GM23338 (cell line): ENCODE data around the gene SLC19A1. TPM values are rescaled to one million over a fixed set of nuclear protein-coding genes. Genes with fewer than 3 reads are reported as not detected.

Source experiments
- ATAC-seq: fragments of 200-7000 bp; cut with Tn5 transposase; 3 replicates; pipeline ENCODE4 v1.9.1; 2020
- DNase-seq: peaks from one replicate; pipeline ENCODE4 v3.0.0-alpha.2; 2015; ENCODE audit warnings: low spot score
- H2AFZ ChIP-seq: fragments of 200-600 bp; sonication (generic); 2 replicates; pipeline ENCODE4 v1.8.0; 2016; ENCODE audit warnings: antibody characterized with exemption, mild to moderate bottlenecking, moderate library complexity
- H3F3A ChIP-seq: fragments of 200-600 bp; sonication (generic); replicated peaks from 2 replicates; pipeline ENCODE4 v1.8.0; 2017; ENCODE audit warnings: antibody characterized with exemption, mixed run types, low read depth
- H3K27ac ChIP-seq: fragments of 200-600 bp; sonication (generic); 2 replicates; pipeline ENCODE4 v1.6.1; 2016; ENCODE audit warnings: low read depth
- H3K27me3 ChIP-seq: fragments of 200-600 bp; sonication (generic); 2 replicates; pipeline ENCODE4 v1.8.0; 2016; ENCODE audit warnings: mild to moderate bottlenecking, mixed run types, moderate library complexity; ENCODE audit not compliant: insufficient read depth
- H3K36me3 ChIP-seq: fragments of 200-600 bp; sonication (generic); 2 replicates; pipeline ENCODE4 v1.8.0; 2016; ENCODE audit warnings: mild to moderate bottlenecking; ENCODE audit not compliant: insufficient read depth
- H3K4me1 ChIP-seq: fragments of 200-600 bp; sonication (generic); 2 replicates; pipeline ENCODE4 v1.8.0; 2016; ENCODE audit warnings: mild to moderate bottlenecking, moderate library complexity; ENCODE audit not compliant: insufficient read depth
- H3K4me2 ChIP-seq: fragments of 200-600 bp; sonication (generic); 2 replicates; pipeline ENCODE4 v1.7.1; 2017; ENCODE audit warnings: mixed run types
- H3K4me3 ChIP-seq: fragments of 200-600 bp; sonication (generic); 2 replicates; pipeline ENCODE4 v1.6.1; 2016; ENCODE audit warnings: mixed run types
- H3K79me2 ChIP-seq: fragments of 200-600 bp; sonication (generic); replicated peaks from 2 replicates; pipeline ENCODE4 v1.8.0; 2017; ENCODE audit warnings: mild to moderate bottlenecking; ENCODE audit not compliant: insufficient read depth
- H3K9me2 ChIP-seq: fragments of 200-600 bp; sonication (generic); 2 replicates; pipeline ENCODE4 v1.8.0; 2017; ENCODE audit not compliant: insufficient read depth
- H4K20me1 ChIP-seq: fragments of 200-600 bp; sonication (generic); replicated peaks from 2 replicates; pipeline ENCODE4 v1.8.0; 2017; ENCODE audit warnings: mild to moderate bottlenecking; ENCODE audit not compliant: insufficient read depth
- H3K27ac Mint-ChIP-seq: 2 replicates; pipeline ENCODE4 v1.8.0; 2020; ENCODE audit warnings: inconsistent platforms, mild to moderate bottlenecking, moderate library complexity, mixed read lengths
- H3K27me3 Mint-ChIP-seq: 3 replicates; pipeline ENCODE4 v1.8.0; 2022; ENCODE audit warnings: low read depth, mild to moderate bottlenecking, moderate library complexity, mixed read lengths, inconsistent platforms; ENCODE audit not compliant: insufficient read depth, poor library complexity
- H3K36me3 Mint-ChIP-seq: 3 replicates; pipeline ENCODE4 v1.8.0; 2021; ENCODE audit warnings: low read depth, mild to moderate bottlenecking, inconsistent platforms, moderate library complexity, mixed read lengths
- H3K4me1 Mint-ChIP-seq: 3 replicates; pipeline ENCODE4 v1.8.0; 2020; ENCODE audit warnings: mild to moderate bottlenecking, inconsistent platforms, mixed read lengths
- H3K4me3 Mint-ChIP-seq: 3 replicates; pipeline ENCODE4 v1.8.0; 2021; ENCODE audit warnings: moderate library complexity, mild to moderate bottlenecking, inconsistent platforms, mixed read lengths
- H3K9me3 Mint-ChIP-seq: 3 replicates; pipeline ENCODE4 v1.8.0; 2020; ENCODE audit warnings: moderate library complexity, mild to moderate bottlenecking, inconsistent platforms, mixed read lengths
- CREB1 ChIP-seq: fragments of 250-450 bp; sonication (Bioruptor Pico); IDR thresholded peaks from 2 replicates; pipeline ENCODE4 v1.5.0; 2020; ENCODE audit warnings: low read depth, mild to moderate bottlenecking, moderate library complexity
- EZH2 ChIP-seq: fragments of 200-600 bp; sonication (generic); IDR thresholded peaks from one replicate; pipeline ENCODE4 v1.8.0; 2017; ENCODE audit warnings: antibody characterized with exemption, mild to moderate bottlenecking, low read depth; ENCODE audit not compliant: unreplicated experiment
- EZH2phosphoT487 ChIP-seq: fragments of 200-600 bp; sonication (generic); IDR thresholded peaks from one replicate; pipeline ENCODE4 v1.8.1; 2018; ENCODE audit warnings: antibody characterized with exemption; ENCODE audit not compliant: unreplicated experiment
- NANOG ChIP-seq: IDR thresholded peaks from 2 replicates; pipeline ENCODE4 v1.6.1; 2016; ENCODE audit warnings: antibody characterized with exemption, borderline replicate concordance
- STAT1 ChIP-seq: IDR thresholded peaks from one replicate; pipeline ENCODE4 v1.6.1; 2016; ENCODE audit warnings: antibody characterized with exemption; ENCODE audit not compliant: unreplicated experiment
- ZNF114 ChIP-seq: fragments of 250-450 bp; sonication (Bioruptor Pico); IDR thresholded peaks from 2 replicates; pipeline ENCODE4 v1.5.0; 2020; ENCODE audit warnings: mild to moderate bottlenecking, moderate library complexity
- ZNF331 ChIP-seq: fragments of 250-450 bp; sonication (Bioruptor Pico); IDR thresholded peaks from 2 replicates; pipeline ENCODE4 v1.5.0; 2020; ENCODE audit warnings: low read depth, mild to moderate bottlenecking, moderate library complexity
- polyA plus RNA-seq: library from polyadenylated mRNA; unstranded; fragments of >200 nt; fragmentation: Nextera tagmentation; extraction: Ambion mirVana; gene quantifications from 2 replicates; pipeline ENCODE4 v1.2.1, GENCODE V29; 2016
- total RNA-seq: library from RNA; depleted of rRNA; stranded (reverse); fragments of >200 nt; shearing (Covaris generic); gene quantifications from 2 replicates; pipeline ENCODE4 v1.2.3, GENCODE V29; 2014
- TF ChIP-seq, protein P1 (sequence below): fragments of 250-450 bp; sonication (Bioruptor Pico); IDR thresholded peaks from 2 replicates; pipeline ENCODE4 v1.5.0; 2020; ENCODE audit warnings: mild to moderate bottlenecking, moderate library complexity
- TF ChIP-seq, protein P2 (sequence below), 2 experiments: fragments of 200-600 bp in 1 of 2; sonication (generic) in 1 of 2; conservative IDR thresholded peaks; 2 replicates each; pipeline versions ENCODE4 v1.5.1 to v1.6.1; 2016 to 2017; ENCODE audit warnings: antibody characterized with exemption in 2 of 2, low read depth in 2 of 2, mild to moderate bottlenecking in 2 of 2, moderate library complexity in 1 of 2
- TF ChIP-seq, protein P3 (sequence below): IDR thresholded peaks from one replicate; pipeline ENCODE4 v1.6.1; 2018; ENCODE audit warnings: antibody characterized with exemption; ENCODE audit not compliant: unreplicated experiment
- TF ChIP-seq, protein P4 (sequence below): IDR thresholded peaks from 2 replicates; pipeline ENCODE4 v1.6.1; 2016; ENCODE audit warnings: antibody characterized with exemption

Gene SLC19A1
- total and polyA plus RNA-seq, 2 experiments from 2014 or later: 31.2 to 33.0 TPM

DNA sequence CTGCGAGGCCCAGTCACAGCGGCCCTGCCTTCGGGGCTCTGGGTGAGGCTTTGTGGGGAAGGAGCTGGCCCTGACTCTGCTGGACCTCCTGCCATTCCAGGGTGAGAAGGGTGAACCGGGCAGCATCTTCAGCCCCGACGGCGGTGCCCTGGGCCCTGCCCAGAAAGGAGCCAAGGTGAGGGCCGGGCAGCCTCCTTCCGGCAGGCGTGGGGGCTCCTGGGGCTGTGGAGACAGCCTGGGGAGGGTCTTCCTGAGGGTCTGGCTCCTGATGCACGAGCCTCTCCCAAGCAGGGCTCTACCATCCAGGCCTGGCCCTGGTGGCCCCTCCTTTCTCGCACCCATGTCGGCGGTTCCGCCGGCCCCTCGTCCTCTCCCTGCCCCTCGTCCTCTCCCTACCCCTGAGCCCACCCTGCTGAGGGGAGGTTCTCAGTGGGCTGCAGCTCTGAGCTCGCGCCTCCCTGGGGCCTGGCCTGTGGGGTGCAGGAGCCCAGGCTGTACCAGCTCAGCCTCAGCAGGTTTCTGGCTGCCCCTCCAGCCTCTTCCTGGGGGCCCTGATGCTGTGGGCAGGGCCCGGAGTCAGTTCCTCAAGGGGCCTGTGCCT is 48.7 kb downstream of the SLC19A1 start:
- Histone ChIP-seq H4K20me1 (no peaks in the 10 kb centered on the region; the same call in 1 of the 2 replicates), H3K36me3 (peaks cover 9% of the 10 kb centered on the region; the same call in 1 of the 2 replicates), H3K4me2 (no peak overlapping the region), H3K27ac (no peak overlapping the region), H3K4me3 (no peak overlapping the region), H3F3A (0 out of 2 replicates have a peak, but pooled peaks cover 5% of the 10 kb centered on the region), H3K27me3 (no peaks in the 10 kb centered on the region), H3K9me2 (no peaks in the 10 kb centered on the region), H3K79me2 (no peaks in the 10 kb centered on the region), H2AFZ (no peak overlapping the region), H3K4me1 (peaks cover 2% of the 10 kb centered on the region)
- Mint-ChIP-seq H3K27me3 (peaks cover 11% of the 10 kb centered on the region), H3K4me3 (no peak overlapping the region), H3K36me3 (peaks cover 45% of the 10 kb centered on the region), H3K27ac (no peak overlapping the region), H3K9me3 (no peaks in the 10 kb centered on the region), H3K4me1 (peaks cover 5% of the 10 kb centered on the region)
- DNase-seq: no peak
- TF ChIP-seq CREB1 (no peak), ZNF331 (CRISPR knock-in tag) (no peak), EZH2 (no peak), EZH2phosphoT487 (no peak), ZNF114 (no peak), STAT1 (no peak), NANOG (no peak)
- TF ChIP-seq, protein P1, sequence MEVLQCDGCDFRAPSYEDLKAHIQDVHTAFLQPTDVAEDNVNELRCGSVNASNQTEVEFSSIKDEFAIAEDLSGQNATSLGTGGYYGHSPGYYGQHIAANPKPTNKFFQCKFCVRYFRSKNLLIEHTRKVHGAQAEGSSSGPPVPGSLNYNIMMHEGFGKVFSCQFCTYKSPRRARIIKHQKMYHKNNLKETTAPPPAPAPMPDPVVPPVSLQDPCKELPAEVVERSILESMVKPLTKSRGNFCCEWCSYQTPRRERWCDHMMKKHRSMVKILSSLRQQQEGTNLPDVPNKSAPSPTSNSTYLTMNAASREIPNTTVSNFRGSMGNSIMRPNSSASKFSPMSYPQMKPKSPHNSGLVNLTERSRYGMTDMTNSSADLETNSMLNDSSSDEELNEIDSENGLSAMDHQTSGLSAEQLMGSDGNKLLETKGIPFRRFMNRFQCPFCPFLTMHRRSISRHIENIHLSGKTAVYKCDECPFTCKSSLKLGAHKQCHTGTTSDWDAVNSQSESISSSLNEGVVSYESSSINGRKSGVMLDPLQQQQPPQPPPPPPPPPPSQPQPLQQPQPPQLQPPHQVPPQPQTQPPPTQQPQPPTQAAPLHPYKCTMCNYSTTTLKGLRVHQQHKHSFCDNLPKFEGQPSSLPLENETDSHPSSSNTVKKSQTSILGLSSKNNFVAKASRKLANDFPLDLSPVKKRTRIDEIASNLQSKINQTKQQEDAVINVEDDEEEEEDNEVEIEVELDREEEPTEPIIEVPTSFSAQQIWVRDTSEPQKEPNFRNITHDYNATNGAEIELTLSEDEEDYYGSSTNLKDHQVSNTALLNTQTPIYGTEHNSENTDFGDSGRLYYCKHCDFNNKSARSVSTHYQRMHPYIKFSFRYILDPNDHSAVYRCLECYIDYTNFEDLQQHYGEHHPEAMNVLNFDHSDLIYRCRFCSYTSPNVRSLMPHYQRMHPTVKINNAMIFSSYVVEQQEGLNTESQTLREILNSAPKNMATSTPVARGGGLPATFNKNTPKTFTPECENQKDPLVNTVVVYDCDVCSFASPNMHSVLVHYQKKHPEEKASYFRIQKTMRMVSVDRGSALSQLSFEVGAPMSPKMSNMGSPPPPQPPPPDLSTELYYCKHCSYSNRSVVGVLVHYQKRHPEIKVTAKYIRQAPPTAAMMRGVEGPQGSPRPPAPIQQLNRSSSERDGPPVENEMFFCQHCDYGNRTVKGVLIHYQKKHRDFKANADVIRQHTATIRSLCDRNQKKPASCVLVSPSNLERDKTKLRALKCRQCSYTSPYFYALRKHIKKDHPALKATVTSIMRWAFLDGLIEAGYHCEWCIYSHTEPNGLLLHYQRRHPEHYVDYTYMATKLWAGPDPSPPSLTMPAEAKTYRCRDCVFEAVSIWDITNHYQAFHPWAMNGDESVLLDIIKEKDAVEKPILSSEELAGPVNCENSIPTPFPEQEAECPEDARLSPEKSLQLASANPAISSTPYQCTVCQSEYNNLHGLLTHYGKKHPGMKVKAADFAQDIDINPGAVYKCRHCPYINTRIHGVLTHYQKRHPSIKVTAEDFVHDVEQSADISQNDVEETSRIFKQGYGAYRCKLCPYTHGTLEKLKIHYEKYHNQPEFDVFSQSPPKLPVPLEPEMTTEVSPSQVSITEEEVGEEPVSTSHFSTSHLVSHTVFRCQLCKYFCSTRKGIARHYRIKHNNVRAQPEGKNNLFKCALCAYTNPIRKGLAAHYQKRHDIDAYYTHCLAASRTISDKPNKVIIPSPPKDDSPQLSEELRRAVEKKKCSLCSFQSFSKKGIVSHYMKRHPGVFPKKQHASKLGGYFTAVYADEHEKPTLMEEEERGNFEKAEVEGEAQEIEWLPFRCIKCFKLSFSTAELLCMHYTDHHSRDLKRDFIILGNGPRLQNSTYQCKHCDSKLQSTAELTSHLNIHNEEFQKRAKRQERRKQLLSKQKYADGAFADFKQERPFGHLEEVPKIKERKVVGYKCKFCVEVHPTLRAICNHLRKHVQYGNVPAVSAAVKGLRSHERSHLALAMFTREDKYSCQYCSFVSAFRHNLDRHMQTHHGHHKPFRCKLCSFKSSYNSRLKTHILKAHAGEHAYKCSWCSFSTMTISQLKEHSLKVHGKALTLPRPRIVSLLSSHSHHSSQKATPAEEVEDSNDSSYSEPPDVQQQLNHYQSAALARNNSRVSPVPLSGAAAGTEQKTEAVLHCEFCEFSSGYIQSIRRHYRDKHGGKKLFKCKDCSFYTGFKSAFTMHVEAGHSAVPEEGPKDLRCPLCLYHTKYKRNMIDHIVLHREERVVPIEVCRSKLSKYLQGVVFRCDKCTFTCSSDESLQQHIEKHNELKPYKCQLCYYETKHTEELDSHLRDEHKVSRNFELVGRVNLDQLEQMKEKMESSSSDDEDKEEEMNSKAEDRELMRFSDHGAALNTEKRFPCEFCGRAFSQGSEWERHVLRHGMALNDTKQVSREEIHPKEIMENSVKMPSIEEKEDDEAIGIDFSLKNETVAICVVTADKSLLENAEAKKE (CRISPR knock-in tag): no peak
- TF ChIP-seq, protein P2, sequence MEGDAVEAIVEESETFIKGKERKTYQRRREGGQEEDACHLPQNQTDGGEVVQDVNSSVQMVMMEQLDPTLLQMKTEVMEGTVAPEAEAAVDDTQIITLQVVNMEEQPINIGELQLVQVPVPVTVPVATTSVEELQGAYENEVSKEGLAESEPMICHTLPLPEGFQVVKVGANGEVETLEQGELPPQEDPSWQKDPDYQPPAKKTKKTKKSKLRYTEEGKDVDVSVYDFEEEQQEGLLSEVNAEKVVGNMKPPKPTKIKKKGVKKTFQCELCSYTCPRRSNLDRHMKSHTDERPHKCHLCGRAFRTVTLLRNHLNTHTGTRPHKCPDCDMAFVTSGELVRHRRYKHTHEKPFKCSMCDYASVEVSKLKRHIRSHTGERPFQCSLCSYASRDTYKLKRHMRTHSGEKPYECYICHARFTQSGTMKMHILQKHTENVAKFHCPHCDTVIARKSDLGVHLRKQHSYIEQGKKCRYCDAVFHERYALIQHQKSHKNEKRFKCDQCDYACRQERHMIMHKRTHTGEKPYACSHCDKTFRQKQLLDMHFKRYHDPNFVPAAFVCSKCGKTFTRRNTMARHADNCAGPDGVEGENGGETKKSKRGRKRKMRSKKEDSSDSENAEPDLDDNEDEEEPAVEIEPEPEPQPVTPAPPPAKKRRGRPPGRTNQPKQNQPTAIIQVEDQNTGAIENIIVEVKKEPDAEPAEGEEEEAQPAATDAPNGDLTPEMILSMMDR (conservative IDR thresholded peaks at IDR 0.05; ENCODE audit: low read depth in 2 of 2): no peak
- TF ChIP-seq, protein P3, sequence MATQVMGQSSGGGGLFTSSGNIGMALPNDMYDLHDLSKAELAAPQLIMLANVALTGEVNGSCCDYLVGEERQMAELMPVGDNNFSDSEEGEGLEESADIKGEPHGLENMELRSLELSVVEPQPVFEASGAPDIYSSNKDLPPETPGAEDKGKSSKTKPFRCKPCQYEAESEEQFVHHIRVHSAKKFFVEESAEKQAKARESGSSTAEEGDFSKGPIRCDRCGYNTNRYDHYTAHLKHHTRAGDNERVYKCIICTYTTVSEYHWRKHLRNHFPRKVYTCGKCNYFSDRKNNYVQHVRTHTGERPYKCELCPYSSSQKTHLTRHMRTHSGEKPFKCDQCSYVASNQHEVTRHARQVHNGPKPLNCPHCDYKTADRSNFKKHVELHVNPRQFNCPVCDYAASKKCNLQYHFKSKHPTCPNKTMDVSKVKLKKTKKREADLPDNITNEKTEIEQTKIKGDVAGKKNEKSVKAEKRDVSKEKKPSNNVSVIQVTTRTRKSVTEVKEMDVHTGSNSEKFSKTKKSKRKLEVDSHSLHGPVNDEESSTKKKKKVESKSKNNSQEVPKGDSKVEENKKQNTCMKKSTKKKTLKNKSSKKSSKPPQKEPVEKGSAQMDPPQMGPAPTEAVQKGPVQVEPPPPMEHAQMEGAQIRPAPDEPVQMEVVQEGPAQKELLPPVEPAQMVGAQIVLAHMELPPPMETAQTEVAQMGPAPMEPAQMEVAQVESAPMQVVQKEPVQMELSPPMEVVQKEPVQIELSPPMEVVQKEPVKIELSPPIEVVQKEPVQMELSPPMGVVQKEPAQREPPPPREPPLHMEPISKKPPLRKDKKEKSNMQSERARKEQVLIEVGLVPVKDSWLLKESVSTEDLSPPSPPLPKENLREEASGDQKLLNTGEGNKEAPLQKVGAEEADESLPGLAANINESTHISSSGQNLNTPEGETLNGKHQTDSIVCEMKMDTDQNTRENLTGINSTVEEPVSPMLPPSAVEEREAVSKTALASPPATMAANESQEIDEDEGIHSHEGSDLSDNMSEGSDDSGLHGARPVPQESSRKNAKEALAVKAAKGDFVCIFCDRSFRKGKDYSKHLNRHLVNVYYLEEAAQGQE: no peak
- TF ChIP-seq, protein P4, sequence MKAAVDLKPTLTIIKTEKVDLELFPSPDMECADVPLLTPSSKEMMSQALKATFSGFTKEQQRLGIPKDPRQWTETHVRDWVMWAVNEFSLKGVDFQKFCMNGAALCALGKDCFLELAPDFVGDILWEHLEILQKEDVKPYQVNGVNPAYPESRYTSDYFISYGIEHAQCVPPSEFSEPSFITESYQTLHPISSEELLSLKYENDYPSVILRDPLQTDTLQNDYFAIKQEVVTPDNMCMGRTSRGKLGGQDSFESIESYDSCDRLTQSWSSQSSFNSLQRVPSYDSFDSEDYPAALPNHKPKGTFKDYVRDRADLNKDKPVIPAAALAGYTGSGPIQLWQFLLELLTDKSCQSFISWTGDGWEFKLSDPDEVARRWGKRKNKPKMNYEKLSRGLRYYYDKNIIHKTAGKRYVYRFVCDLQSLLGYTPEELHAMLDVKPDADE: no peak
- no peak for ATAC-seq
